GM12801 (cell line): ENCODE data around the gene UTS2R.

Experiments used
- CTCF ChIP-seq: IDR thresholded peaks from one replicate; pipeline ENCODE4 v1.5.1; 2011; ENCODE audit warnings: control low read depth; ENCODE audit not compliant: insufficient read length; ENCODE audit errors: extremely low read depth

UTS2R gene

GRCh38 chr17:82424001-82424862 is 52.7 kb downstream of the UTS2R start:
- no peak for TF ChIP-seq CTCF

- no peak for TF ChIP-seq CTCF
These were observed 53.2 kb downstream of the UTS2R start for GRCh38 chr17:82424863-82425159.
